T-helper 2 cell treated with Interferon-gamma antibody and Interleukin-4, amounts not matched to agents 5 μg/mL and 100 μg/mL, for 36 hours (primary cell): Measurements from ENCODE around the gene RGL1.
A peak's percentile ranks its signal among the peaks of the same experiment; 100 is the strongest.

Experiments
- DNase-seq: peaks from one replicate; pipeline ENCODE4 v3.0.0; 2021; ENCODE audit warnings: low spot score
- H3K27ac Mint-ChIP-seq: one replicate; pipeline ENCODE4 v1.8.0; 2021; ENCODE audit warnings: mild to moderate bottlenecking, mixed read lengths
- H3K27me3 Mint-ChIP-seq: one replicate; pipeline ENCODE4 v1.8.0; 2021; ENCODE audit warnings: low read depth, mixed read lengths
- H3K36me3 Mint-ChIP-seq: one replicate; pipeline ENCODE4 v1.8.0; 2021; ENCODE audit warnings: low read depth, mixed read lengths
- H3K4me1 Mint-ChIP-seq: one replicate; pipeline ENCODE4 v1.8.0; 2021; ENCODE audit warnings: low read depth, mixed read lengths
- H3K4me3 Mint-ChIP-seq: one replicate; pipeline ENCODE4 v1.8.0; 2022; ENCODE audit warnings: mild to moderate bottlenecking, moderate library complexity, mixed read lengths
- H3K9me3 Mint-ChIP-seq: one replicate; pipeline ENCODE4 v1.8.0; 2021; ENCODE audit warnings: mixed read lengths

RGL1 gene

DNA sequence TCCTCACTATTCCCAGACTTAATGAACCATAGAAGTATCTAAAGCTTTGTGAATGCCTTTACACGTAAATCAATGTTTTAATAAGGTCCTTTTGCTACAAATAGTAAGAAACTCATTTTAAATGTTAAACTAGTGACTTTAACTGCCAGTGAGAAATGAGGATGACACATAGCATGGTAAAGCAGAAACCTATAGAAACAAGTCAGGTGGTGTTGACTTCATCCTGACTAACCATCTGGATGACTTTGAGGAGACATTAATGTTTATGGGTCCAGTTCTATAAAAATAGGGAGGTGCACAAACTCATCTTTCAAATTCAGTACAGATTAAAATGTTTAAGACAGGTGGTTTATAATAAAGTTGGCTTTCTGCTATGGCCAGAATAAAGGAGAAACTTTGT, 147.2 kb downstream of the RGL1 start:
- Mint-ChIP-seq H3K4me1 (peaks cover 24% of the 10 kb centered on the region), H3K4me3 (no peak overlapping the region), H3K36me3 (peaks cover 12% of the 10 kb centered on the region), H3K9me3 (peaks cover 18% of the 10 kb centered on the region), H3K27me3 (peaks cover 8% of the 10 kb centered on the region), H3K27ac (no peak overlapping the region)
- DNase-seq = no peak

DNA sequence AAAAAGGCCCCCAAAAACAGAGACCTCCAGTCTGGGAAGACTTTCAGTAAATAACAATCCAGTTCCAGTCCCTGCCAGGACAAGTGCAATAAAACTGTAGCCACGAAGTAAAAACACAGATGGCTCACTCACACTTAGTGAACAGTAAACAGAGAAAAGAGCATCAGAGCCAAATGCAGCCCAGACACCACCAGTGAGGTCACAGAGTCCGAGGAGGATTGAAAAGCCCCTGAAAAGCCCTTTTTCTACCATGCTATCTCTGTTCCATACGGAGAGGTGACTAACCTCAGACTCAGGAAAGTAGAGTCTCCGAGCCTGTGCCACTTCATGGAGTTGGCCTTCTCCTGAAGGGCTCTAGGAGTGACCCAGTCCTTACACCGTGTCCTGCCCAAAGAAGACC, 148.1 kb downstream of the RGL1 start:
- DNase-seq = no peak
- peaks cover 12% of the 10 kb centered on the region for H3K36me3 Mint-ChIP-seq
- no peak overlapping the region for H3K4me3 Mint-ChIP-seq
- H3K27me3 Mint-ChIP-seq = peaks cover 6% of the 10 kb centered on the region
- H3K9me3 Mint-ChIP-seq = peaks cover 18% of the 10 kb centered on the region
- no peak overlapping the region for H3K27ac Mint-ChIP-seq
- peaks cover 24% of the 10 kb centered on the region for H3K4me1 Mint-ChIP-seq

DNA sequence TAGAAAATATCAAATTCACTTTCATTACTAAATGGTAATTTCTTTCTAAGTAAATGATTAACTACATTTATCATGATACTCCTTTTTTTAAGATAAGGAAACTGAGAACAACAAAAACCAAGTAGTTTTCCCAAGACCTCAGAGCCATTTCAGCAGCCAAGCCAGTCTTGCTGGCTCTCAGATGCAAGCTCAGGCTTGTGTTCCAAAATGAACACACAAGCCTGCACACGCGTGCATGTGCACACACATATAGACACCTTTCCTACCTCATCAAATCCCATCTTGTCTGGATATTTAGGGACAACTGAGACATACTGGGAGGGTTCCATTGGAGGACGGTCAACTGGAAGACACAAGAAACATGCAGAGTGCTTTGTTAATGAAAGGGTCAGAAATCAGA, 149.6 kb downstream of the RGL1 start:
- H3K27me3 Mint-ChIP-seq = peaks cover 4% of the 10 kb centered on the region
- DNase-seq = no peak
- peaks cover 12% of the 10 kb centered on the region for H3K36me3 Mint-ChIP-seq
- no peak overlapping the region for H3K4me3 Mint-ChIP-seq
- no peak overlapping the region for H3K27ac Mint-ChIP-seq
- peaks cover 12% of the 10 kb centered on the region for H3K9me3 Mint-ChIP-seq
- H3K4me1 Mint-ChIP-seq = peaks cover 24% of the 10 kb centered on the region

DNA sequence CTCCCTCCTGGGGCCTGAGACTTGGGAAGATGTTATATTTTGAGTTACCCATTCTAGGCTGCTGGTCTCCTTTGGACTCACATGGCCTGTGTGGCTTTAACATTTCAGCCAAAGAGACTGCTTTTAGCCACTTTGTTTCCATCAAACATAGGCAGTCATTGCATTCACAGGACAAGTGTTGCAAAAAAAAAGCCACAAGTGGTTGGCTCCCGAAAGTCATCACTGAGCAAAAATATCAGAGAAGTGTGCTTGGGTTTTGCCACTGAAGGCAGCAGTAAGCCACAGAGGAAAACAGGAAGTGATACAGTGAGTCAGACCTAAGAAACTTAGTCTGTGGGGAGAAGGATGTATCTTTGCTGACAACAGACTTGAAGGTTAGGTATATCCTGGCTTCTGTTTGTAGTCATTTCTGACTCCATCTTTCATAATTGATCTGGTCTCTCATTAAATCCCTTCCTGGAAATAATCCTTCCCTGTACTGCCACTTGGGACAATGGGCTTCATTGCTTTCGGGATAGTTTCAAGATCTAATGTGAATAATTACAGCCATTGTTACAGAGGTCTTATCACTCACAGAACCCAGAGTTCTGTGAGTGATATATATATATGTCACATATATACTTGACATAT, 151.8 kb downstream of the RGL1 start:
- Mint-ChIP-seq H3K4me1 (peaks cover 24% of the 10 kb centered on the region), H3K27me3 (peaks cover 1% of the 10 kb centered on the region), H3K9me3 (peaks cover 5% of the 10 kb centered on the region), H3K36me3 (peaks cover 11% of the 10 kb centered on the region), H3K4me3 (peak overlapping the region; percentile 71), H3K27ac (no peak overlapping the region)
- peak; percentile 78 for DNase-seq

DNA sequence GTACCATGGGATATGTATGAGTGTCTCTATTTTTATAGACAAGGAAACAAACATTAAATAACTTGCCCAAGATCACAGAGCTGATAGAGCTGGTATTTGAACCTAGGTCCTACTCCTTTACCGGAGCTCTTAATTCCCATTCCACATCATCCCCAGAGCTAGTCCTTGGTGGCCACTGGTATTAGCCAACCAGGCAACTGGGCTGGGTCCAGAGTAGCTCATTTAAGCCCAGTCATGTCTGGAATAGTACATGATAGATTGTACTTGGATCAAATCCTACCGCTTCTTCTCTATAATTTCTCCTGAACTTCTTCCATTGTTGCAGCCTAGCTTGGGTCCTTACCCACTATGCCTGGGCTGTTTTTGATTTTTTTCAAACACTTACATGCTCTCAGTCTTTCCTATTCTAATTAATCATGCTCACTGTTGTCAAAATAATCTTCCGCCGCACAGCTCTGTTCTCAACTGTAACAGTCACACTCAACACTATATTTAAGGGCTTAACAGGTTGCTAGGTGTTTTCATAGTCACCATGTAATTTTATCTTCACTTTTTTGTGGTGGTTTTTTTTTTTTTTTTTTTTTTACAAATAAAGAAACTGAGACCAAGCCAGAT, 152.4 kb downstream of the RGL1 start:
- no peak overlapping the region for H3K27ac Mint-ChIP-seq
- peak overlapping the region; percentile 71 for H3K4me3 Mint-ChIP-seq
- no peak for DNase-seq
- peaks cover 25% of the 10 kb centered on the region for H3K4me1 Mint-ChIP-seq
- H3K27me3 Mint-ChIP-seq = peaks cover 1% of the 10 kb centered on the region
- H3K9me3 Mint-ChIP-seq = peaks cover 6% of the 10 kb centered on the region
- peaks cover 11% of the 10 kb centered on the region for H3K36me3 Mint-ChIP-seq

DNA sequence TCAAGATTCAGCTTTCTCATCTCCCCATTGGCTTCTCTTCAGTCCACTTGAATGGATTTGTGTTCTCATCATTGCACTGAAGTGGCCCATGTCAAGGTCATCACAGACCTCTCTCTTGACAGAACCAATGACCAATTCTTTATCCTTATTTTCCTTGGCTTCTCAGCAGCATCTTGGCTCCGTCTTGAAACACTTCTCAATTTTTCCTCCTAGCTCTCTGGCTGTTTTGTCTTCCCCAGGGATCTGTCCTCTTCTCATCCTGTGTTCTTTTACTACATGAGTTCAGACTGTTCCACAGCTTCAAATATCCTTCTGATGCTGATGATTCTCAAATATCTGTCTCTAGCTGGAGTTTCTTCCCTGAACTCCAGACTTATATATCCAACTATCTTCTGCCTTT, 154.0 kb downstream of the RGL1 start:
- Mint-ChIP-seq H3K36me3 (peaks cover 9% of the 10 kb centered on the region), H3K27me3 (no peaks in the 10 kb centered on the region), H3K27ac (no peak overlapping the region), H3K9me3 (peaks cover 13% of the 10 kb centered on the region), H3K4me1 (peaks cover 31% of the 10 kb centered on the region), H3K4me3 (no peak overlapping the region)
- DNase-seq = no peak

DNA sequence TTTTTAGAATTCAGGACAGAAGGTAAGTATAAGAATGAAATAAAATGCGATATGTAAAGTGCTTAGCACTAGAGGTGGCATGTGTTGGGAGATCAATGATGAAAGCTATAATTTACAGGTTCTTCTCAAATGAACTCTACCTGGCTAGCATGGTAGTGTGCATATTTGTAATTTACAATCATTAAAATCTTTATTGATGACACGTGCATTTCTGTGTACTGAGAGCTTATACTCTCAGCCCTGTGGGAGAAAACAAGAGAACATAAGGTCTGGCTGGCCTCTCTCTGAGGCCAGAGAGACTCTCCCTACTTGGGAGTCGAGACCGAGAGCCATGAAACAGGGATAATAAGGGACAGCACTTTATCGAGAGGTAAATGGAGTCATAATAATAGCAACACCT, 156.2 kb downstream of the RGL1 start:
- Mint-ChIP-seq H3K4me1 (peaks cover 18% of the 10 kb centered on the region), H3K36me3 (peaks cover 1% of the 10 kb centered on the region), H3K4me3 (no peak overlapping the region), H3K27me3 (peaks cover 5% of the 10 kb centered on the region), H3K9me3 (peaks cover 8% of the 10 kb centered on the region), H3K27ac (no peak overlapping the region)
- DNase-seq = no peak

DNA sequence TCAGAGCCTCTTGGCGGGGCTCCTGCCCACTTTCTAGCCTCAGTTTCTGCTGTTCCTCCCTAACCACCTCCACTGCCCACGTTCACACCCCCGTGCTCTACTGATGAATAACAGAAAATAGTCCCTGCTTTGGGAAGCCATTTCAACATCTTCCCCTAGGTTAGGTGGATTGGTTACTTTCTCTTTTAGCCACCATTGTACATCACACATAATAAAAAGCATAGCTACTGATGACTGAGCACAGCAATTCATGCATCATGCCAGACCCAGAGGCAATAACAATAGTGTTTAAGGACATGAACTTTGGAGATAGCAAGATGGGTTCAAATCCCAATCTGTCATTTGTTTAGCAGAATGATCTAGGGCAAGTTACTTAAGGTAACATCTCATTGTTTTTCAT, 158.0 kb downstream of the RGL1 start:
- Mint-ChIP-seq H3K27ac (no peak overlapping the region), H3K4me1 (peaks cover 16% of the 10 kb centered on the region), H3K27me3 (peaks cover 5% of the 10 kb centered on the region), H3K9me3 (peaks cover 8% of the 10 kb centered on the region), H3K36me3 (peaks cover 3% of the 10 kb centered on the region), H3K4me3 (no peak overlapping the region)
- DNase-seq = no peak

DNA sequence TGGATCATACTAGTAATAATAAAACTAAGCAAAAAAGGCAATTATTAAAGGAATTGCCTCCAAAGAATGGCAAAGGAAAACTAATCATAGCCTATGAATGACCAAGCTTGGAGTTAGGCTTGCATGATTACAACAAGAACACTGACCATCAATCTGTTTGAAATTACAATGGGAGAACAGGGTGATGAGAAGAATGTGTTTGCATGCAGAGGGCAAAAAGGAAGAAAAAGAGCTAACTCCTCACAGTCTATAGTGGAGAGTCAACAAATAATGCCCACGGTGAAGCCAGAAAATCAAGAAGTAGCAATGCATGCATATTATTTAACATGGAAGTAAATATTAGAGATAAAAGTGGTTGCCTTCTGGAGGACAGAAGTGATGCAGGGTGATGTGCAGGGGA, 160.8 kb downstream of the RGL1 start:
- no peak for DNase-seq
- peaks cover 8% of the 10 kb centered on the region for H3K9me3 Mint-ChIP-seq
- peaks cover 5% of the 10 kb centered on the region for H3K27me3 Mint-ChIP-seq
- H3K36me3 Mint-ChIP-seq = peaks cover 3% of the 10 kb centered on the region
- peaks cover 23% of the 10 kb centered on the region for H3K4me1 Mint-ChIP-seq
- no peak overlapping the region for H3K27ac Mint-ChIP-seq
- H3K4me3 Mint-ChIP-seq = no peak overlapping the region

DNA sequence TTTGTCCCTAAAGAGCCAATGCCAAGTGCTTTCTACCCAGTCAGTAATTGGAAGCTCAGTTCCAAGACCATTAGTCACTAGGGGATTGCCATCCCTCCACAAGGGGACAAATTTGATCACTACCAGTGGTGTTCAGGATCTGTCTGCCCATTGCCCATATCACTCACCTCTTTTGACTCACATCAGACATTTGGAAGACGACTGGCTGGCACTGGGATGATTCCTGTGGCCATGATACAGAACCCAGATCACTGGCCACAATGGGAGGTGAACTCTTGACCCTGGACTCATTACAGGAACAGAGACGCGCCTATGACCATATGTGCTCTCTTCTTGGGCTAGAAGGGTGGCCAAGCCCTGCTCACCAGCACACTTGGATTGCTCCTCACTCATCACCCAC, 161.6 kb downstream of the RGL1 start:
- DNase-seq = no peak
- Mint-ChIP-seq H3K36me3 (peaks cover 3% of the 10 kb centered on the region), H3K9me3 (peaks cover 8% of the 10 kb centered on the region), H3K27ac (no peak overlapping the region), H3K4me3 (no peak overlapping the region), H3K4me1 (peaks cover 23% of the 10 kb centered on the region), H3K27me3 (peaks cover 7% of the 10 kb centered on the region)

DNA sequence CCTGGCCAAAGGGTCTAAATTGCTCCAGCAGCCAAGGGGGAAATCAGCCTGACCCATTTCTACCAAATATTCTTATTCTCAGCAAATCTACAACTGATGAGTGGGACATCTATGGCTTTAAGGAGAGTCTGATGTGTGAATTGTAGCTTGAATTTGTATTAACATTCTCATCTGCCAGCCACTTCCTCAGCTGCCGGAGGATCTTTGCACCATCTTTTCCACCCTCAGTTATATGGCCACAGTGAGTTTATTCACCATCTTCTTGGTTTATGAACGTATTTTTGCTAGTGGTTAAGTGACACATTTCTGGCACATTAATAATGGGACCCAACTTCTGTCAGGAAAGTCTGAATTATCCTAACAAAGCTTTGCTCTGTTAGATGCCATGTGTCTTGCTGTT, 163.0 kb downstream of the RGL1 start:
- Mint-ChIP-seq H3K27ac (peak overlapping the region; percentile 55), H3K4me1 (peaks cover 16% of the 10 kb centered on the region), H3K36me3 (peaks cover 6% of the 10 kb centered on the region), H3K9me3 (peaks cover 2% of the 10 kb centered on the region), H3K4me3 (peak overlapping the region; percentile 26), H3K27me3 (peaks cover 7% of the 10 kb centered on the region)
- DNase-seq = no peak

DNA sequence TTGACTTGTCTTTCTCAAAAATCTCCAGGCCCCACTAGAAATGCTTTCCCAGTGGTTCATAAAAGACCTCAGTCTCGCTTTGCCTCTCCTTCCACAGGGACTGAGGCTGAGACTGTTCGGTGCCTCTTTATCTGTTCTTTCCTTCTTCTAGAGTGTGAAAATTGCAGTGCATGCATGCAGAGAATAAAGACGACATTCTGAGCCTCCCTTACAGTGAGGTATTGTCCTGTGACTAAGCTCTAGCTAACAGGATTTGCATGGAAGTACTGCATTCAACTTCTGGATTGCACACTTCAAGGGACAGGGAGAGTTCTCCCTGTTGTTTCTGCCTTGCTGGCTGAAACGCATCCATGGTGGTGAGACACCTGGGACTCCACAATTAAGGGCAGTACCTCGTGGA, 163.5 kb downstream of the RGL1 start:
- peaks cover 7% of the 10 kb centered on the region for H3K27me3 Mint-ChIP-seq
- no peak for DNase-seq
- H3K27ac Mint-ChIP-seq = peak overlapping the region; percentile 55
- H3K4me3 Mint-ChIP-seq = peak overlapping the region; percentile 26
- H3K9me3 Mint-ChIP-seq = no peaks in the 10 kb centered on the region
- peaks cover 13% of the 10 kb centered on the region for H3K4me1 Mint-ChIP-seq
- H3K36me3 Mint-ChIP-seq = peaks cover 6% of the 10 kb centered on the region

DNA sequence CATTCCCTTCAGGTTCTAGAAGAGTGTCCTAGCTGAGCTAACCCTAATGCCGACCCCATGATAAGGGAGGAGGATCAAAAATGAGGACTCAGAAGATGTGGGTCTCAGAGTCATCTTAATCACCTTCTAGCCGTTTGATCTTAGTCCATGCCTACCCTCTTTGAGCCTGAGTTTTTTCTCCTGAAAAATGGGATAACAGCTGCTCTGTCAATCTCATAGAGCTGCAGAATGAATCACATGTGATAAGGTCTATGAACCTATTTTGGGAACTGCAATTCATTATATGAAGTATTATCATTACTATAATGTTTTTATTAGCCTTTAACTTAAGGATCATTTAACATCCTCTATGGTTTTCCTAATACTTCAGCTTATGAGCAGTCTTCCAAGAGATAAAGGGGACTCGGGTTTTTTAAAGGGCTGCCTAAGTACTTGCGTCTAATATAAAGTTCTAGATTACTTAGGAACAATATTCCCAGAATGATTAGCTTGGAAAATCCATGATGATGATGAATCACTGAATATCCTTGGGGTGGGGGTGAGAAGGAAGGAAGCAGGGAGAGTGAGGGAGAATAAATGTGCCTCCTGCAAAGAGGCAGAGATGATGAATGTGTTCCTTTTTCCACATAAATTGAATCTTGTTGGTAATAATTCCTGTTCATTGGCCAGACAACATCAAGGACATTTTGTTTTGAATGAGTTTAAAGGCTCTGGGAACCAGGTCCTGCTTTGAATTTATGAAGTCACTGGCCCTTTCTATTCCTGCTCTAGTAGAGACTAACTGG, 165.8 kb downstream of the RGL1 start:
- Mint-ChIP-seq H3K36me3 (peaks cover 6% of the 10 kb centered on the region), H3K27me3 (peaks cover 5% of the 10 kb centered on the region), H3K4me3 (no peak overlapping the region), H3K27ac (no peak overlapping the region), H3K9me3 (no peaks in the 10 kb centered on the region), H3K4me1 (peaks cover 10% of the 10 kb centered on the region)
- no peak for DNase-seq

DNA sequence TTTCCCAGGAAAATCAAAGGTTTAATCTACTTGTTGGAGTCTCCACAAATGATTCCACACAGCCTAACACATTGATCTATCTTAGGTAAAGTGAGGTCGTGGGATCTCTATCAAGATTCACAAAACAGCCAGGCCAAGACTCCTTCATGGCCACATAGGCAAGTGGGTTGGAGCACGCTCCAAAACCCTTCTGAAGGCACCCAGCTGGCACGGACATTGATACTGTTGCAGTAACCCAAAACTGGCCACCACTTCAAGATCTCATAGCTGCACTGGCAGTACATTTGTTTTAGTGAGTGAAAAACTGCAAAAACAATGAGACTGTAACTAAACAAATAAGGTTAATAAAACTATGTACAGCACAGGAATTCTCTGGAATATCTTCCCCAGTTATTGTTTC, 170.7 kb downstream of the RGL1 start:
- no peak overlapping the region for H3K4me3 Mint-ChIP-seq
- peaks cover 3% of the 10 kb centered on the region for H3K36me3 Mint-ChIP-seq
- no peaks in the 10 kb centered on the region for H3K9me3 Mint-ChIP-seq
- no peaks in the 10 kb centered on the region for H3K4me1 Mint-ChIP-seq
- DNase-seq = no peak
- peaks cover 10% of the 10 kb centered on the region for H3K27me3 Mint-ChIP-seq
- no peak overlapping the region for H3K27ac Mint-ChIP-seq
